H9 (cell line): ENCODE results near the gene CMAS. TPM values are rescaled to one million over a fixed set of nuclear protein-coding genes. Genes with fewer than 3 reads are reported as not detected.

Source experiments
- DNase-seq: peaks from one replicate; pipeline ENCODE4 v3.0.0-alpha.2; 2017
- H2AFZ ChIP-seq: one replicate; pipeline ENCODE4 v1.6.1; 2013; ENCODE audit warnings: mild to moderate bottlenecking, low read length, control low read depth, moderate library complexity
- H2AK5ac ChIP-seq: 2 replicates; pipeline ENCODE4 v1.6.1; 2013; ENCODE audit warnings: low read length, control low read depth, mixed read lengths; ENCODE audit not compliant: insufficient read length
- H2BK120ac ChIP-seq: one replicate; pipeline ENCODE4 v1.6.1; 2013; ENCODE audit warnings: low read depth, mild to moderate bottlenecking, low read length, control low read depth, inconsistent platforms; ENCODE audit not compliant: poor library complexity, severe bottlenecking
- H2BK12ac ChIP-seq: 2 replicates; pipeline ENCODE4 v1.6.1; 2013; ENCODE audit warnings: low read length, control low read depth, mixed read lengths, low read depth; ENCODE audit not compliant: insufficient read length
- H2BK15ac ChIP-seq: 2 replicates; pipeline ENCODE4 v1.6.1; 2013; ENCODE audit warnings: low read depth, low read length, control low read depth
- H2BK20ac ChIP-seq: one replicate; pipeline ENCODE4 v1.6.1; 2013; ENCODE audit warnings: low read depth, mild to moderate bottlenecking, low read length, control low read depth, inconsistent platforms; ENCODE audit not compliant: poor library complexity, severe bottlenecking
- H2BK5ac ChIP-seq: 2 replicates; pipeline ENCODE4 v1.6.1; 2013; ENCODE audit warnings: low read length, control low read depth, mixed read lengths; ENCODE audit not compliant: insufficient read length
- H3K14ac ChIP-seq: 2 replicates; pipeline ENCODE4 v1.6.1; 2013; ENCODE audit warnings: low read length, control low read depth; ENCODE audit not compliant: insufficient read depth
- H3K18ac ChIP-seq: 2 replicates; pipeline ENCODE4 v1.6.1; 2013; ENCODE audit warnings: low read depth, mild to moderate bottlenecking, mixed read lengths, low read length, control low read depth; ENCODE audit not compliant: insufficient read length
- H3K23ac ChIP-seq: 2 replicates; pipeline ENCODE4 v1.6.1; 2013; ENCODE audit warnings: low read length, control low read depth, mixed read lengths, low read depth; ENCODE audit not compliant: insufficient read length
- H3K23me2 ChIP-seq: 2 replicates; pipeline ENCODE4 v1.6.1; 2013; ENCODE audit warnings: low read depth, mild to moderate bottlenecking, mixed read lengths, low read length, control low read depth; ENCODE audit not compliant: insufficient read length, poor library complexity, severe bottlenecking
- H3K27ac ChIP-seq: 2 replicates; pipeline ENCODE4 v1.5.1; 2013; ENCODE audit warnings: low read length, control low read depth, mixed read lengths, low read depth; ENCODE audit not compliant: insufficient read length
- H3K27me3 ChIP-seq: 2 replicates; pipeline ENCODE4 v1.6.1; 2013; ENCODE audit warnings: low read length, control low read depth, inconsistent platforms; ENCODE audit not compliant: insufficient read depth
- H3K4ac ChIP-seq: 2 replicates; pipeline ENCODE4 v1.6.1; 2013; ENCODE audit warnings: low read depth, mild to moderate bottlenecking, control low read depth, inconsistent platforms, low read length, moderate library complexity
- H3K4me1 ChIP-seq: 2 replicates; pipeline ENCODE4 v1.6.1; 2013; ENCODE audit warnings: low read length, control low read depth, inconsistent platforms; ENCODE audit not compliant: insufficient read depth
- H3K4me2 ChIP-seq: 2 replicates; pipeline ENCODE4 v1.6.1; 2013; ENCODE audit warnings: low read length, control low read depth, mixed read lengths; ENCODE audit not compliant: insufficient read length, insufficient read depth
- H3K56ac ChIP-seq: 2 replicates; pipeline ENCODE4 v1.6.1; 2013; ENCODE audit warnings: low read depth, mild to moderate bottlenecking, mixed read lengths, low read length, control low read depth; ENCODE audit not compliant: insufficient read length
- H3K79me1 ChIP-seq: 2 replicates; pipeline ENCODE4 v1.6.1; 2013; ENCODE audit warnings: low read depth, mild to moderate bottlenecking, moderate library complexity, low read length, control low read depth, inconsistent platforms; ENCODE audit not compliant: insufficient read depth, poor library complexity, severe bottlenecking
- H3K79me2 ChIP-seq: 2 replicates; pipeline ENCODE4 v1.6.1; 2013; ENCODE audit warnings: low read length, control low read depth, inconsistent platforms; ENCODE audit not compliant: insufficient read depth
- H3K9ac ChIP-seq: 2 replicates; pipeline ENCODE4 v1.6.1; 2013; ENCODE audit warnings: low read length, control low read depth, mixed read lengths; ENCODE audit not compliant: insufficient read length; ENCODE audit errors: extremely low read depth
- H3K9me3 ChIP-seq: one replicate; pipeline ENCODE4 v1.6.1; 2013; ENCODE audit warnings: low read depth, low read length, inconsistent platforms; ENCODE audit not compliant: control insufficient read depth
- H3T11ph ChIP-seq: one replicate; pipeline ENCODE4 v1.6.1; 2013; ENCODE audit warnings: mild to moderate bottlenecking, low read length, control low read depth, inconsistent platforms
- H4K20me1 ChIP-seq: one replicate; pipeline ENCODE4 v1.6.1; 2013; ENCODE audit not compliant: control insufficient read depth, insufficient read length, insufficient read depth
- H4K5ac ChIP-seq: 2 replicates; pipeline ENCODE4 v1.6.1; 2013; ENCODE audit warnings: low read depth, mild to moderate bottlenecking, mixed read lengths, low read length, control low read depth; ENCODE audit not compliant: insufficient read length
- H4K8ac ChIP-seq: replicated peaks from 2 replicates; pipeline ENCODE4 v1.6.1; 2013; ENCODE audit warnings: low read length, control low read depth, mixed read lengths, low read depth; ENCODE audit not compliant: insufficient read length
- H4K91ac ChIP-seq: 2 replicates; pipeline ENCODE4 v1.6.1; 2013; ENCODE audit warnings: low read depth, mild to moderate bottlenecking, moderate library complexity, mixed read lengths, low read length, control low read depth; ENCODE audit not compliant: insufficient read length
- H3K27ac Mint-ChIP-seq, 3 experiments: 2 replicates in 2 of 3; 3 replicates in 1 of 3; pipeline ENCODE4 v1.8.0; 2020 to 2021; ENCODE audit warnings: mixed read lengths in 3 of 3, mild to moderate bottlenecking in 1 of 3, moderate library complexity in 1 of 3
- H3K27me3 Mint-ChIP-seq: 2 replicates; pipeline ENCODE4 v1.8.0; 2021; ENCODE audit warnings: low read depth, mild to moderate bottlenecking, moderate library complexity, mixed read lengths
- H3K36me3 Mint-ChIP-seq, 3 experiments: 2 replicates in 2 of 3; 3 replicates in 1 of 3; pipeline ENCODE4 v1.8.0; 2020 to 2021; ENCODE audit warnings: low read depth in 3 of 3, mixed read lengths in 3 of 3; ENCODE audit not compliant: insufficient read depth in 1 of 3
- H3K4me1 Mint-ChIP-seq, 2 experiments: 2 replicates each; pipeline ENCODE4 v1.8.0; 2020; ENCODE audit warnings: mixed read lengths in 2 of 2
- H3K4me3 Mint-ChIP-seq, 2 experiments: 2 replicates in 1 of 2; 3 replicates in 1 of 2; pipeline ENCODE4 v1.8.0; 2020 to 2021; ENCODE audit warnings: mild to moderate bottlenecking in 2 of 2, mixed read lengths in 2 of 2, moderate library complexity in 1 of 2
- H3K9me3 Mint-ChIP-seq, 2 experiments: 2 replicates in 1 of 2; 3 replicates in 1 of 2; pipeline ENCODE4 v1.8.0; 2020; ENCODE audit warnings: mild to moderate bottlenecking in 2 of 2, mixed read lengths in 2 of 2, moderate library complexity in 1 of 2
- CTCF ChIP-seq: fragments of 200-600 bp; sonication (generic); conservative IDR thresholded peaks from 3 replicates; pipeline ENCODE4 v1.8.0; 2021; ENCODE audit warnings: antibody characterized with exemption, mild to moderate bottlenecking
- WGBS: extraction: QIAGEN DNeasy Blood & Tissue Kit; methylation state at CpG from one replicate; pipeline ENCODE4 v1.1.7; 2013; ENCODE audit warnings: missing lambda C conversion rate, low lambda C conversion rate, mixed read lengths; ENCODE audit not compliant: insufficient read length; ENCODE audit errors: extremely low coverage; 5-methylcytosine and 5-hydroxymethylcytosine counted together
- total RNA-seq: library from RNA; stranded (reverse); gene quantifications from 2 replicates; pipeline ENCODE4 v1.2.1, GENCODE V29; 2021

Gene CMAS
- total RNA-seq, 1 experiment from 2014 or later: 47.4 TPM

DNA sequence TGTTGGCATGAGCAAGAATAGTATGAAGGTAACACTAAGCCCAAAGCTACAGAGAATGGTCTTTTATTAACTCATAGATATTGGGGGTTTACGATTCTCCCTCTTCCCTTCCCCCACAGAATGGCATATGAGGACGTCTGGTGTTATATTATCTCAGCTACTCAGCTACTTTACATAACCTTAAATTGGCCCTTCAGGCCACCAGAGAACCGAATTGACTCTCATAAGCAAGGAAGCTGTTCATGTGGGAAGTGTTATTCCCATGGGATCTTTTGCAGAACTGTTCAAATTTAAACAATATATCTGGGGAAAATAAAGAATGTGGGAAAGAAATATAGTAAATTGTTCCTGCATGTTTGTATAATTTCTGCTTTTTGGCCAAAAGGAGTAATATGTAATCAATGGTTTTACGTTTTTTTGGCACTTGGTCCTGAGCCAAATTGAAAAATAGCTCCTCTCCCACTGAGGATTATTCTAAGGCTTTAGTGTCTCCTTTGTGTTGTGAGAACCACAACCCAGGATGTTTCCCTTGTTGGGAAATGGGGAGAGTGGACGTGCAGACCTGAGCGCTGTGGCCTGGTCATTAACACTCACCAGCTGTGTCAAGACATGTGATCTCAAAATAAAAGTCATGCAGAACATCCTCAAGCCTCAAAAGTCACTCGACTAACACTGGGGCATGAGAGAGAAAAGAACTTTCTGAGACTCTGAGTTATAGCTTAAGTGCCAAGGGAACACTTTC lies 31.8 kb upstream of the CMAS start:
- Histone ChIP-seq H2AFZ (no peak overlapping the region), H3K23ac (no peak overlapping the region), H3K23me2 (no peaks in the 10 kb centered on the region), H2BK5ac (no peak overlapping the region), H3K14ac (no peak overlapping the region), H3K9ac (no peak overlapping the region), H2BK15ac (no peak overlapping the region), H4K91ac (no peak overlapping the region), H3K79me1 (no peaks in the 10 kb centered on the region), H4K20me1 (no peaks in the 10 kb centered on the region), H2BK12ac (no peak overlapping the region), H3K9me3 (no peaks in the 10 kb centered on the region), H2AK5ac (no peak overlapping the region), H2BK20ac (no peak overlapping the region), H3K4me1 (no peaks in the 10 kb centered on the region), H3K79me2 (no peaks in the 10 kb centered on the region), H3K27ac (no peak overlapping the region), H3K4ac (no peak overlapping the region), H2BK120ac (no peak overlapping the region), H3K4me2 (no peak overlapping the region), H3K56ac (no peak overlapping the region), H4K8ac (no peak overlapping the region), H3K27me3 (no peaks in the 10 kb centered on the region), H4K5ac (no peak overlapping the region), H3T11ph (no peak overlapping the region), H3K18ac (no peak overlapping the region)
- H3K27me3 Mint-ChIP-seq: no peaks in the 10 kb centered on the region
- DNase-seq: no peak
- H3K9me3 Mint-ChIP-seq: peaks cover 14 to 15% of the 10 kb centered on the region in 2 experiments
- H3K4me1 Mint-ChIP-seq: no peaks in the 10 kb centered on the region
- WGBS: no CpG with 5 or more reads among the region's 7 CpGs
- H3K4me3 Mint-ChIP-seq: no peak overlapping the region
- TF ChIP-seq CTCF: no peak
- peaks cover 0 to 5% (median 2%) of the 10 kb centered on the region in 3 experiments; a peak in 4 of 7 replicates for H3K36me3 Mint-ChIP-seq
- no peak overlapping the region for H3K27ac Mint-ChIP-seq
